ENCODE data around the gene GNAL.

DNA sequence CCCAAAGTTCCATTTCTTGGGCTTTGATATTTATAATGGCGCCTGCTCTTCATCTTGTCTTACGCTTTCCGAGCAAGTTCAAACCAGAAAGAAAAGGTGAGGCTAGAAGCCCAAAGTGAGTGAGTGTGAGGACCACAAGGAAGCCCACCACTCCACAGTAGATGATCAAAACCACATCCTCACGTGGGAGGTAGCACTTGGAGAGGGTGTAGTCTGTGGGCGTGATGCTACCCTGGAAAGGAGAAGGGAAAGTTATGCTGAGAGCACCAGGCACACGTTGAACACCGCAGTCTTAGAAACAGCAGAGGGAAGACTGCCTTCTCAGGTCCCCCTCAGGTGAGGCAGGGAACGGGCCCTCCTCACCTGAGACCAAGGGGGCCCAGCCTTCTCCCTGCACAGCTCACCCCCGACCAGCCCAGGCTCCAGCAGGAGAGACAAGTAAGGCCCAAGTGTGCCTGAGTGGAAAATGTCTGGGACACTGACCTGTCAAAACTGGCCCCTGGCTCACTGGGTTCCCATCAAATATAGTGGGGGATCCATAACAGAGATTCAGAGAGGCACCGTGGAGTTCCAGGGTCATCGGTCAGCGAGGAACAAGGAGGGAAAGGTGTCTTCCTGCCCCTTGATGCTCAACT lies 195.4 kb downstream of the GNAL start:
- TF ChIP-seq, protein P1, sequence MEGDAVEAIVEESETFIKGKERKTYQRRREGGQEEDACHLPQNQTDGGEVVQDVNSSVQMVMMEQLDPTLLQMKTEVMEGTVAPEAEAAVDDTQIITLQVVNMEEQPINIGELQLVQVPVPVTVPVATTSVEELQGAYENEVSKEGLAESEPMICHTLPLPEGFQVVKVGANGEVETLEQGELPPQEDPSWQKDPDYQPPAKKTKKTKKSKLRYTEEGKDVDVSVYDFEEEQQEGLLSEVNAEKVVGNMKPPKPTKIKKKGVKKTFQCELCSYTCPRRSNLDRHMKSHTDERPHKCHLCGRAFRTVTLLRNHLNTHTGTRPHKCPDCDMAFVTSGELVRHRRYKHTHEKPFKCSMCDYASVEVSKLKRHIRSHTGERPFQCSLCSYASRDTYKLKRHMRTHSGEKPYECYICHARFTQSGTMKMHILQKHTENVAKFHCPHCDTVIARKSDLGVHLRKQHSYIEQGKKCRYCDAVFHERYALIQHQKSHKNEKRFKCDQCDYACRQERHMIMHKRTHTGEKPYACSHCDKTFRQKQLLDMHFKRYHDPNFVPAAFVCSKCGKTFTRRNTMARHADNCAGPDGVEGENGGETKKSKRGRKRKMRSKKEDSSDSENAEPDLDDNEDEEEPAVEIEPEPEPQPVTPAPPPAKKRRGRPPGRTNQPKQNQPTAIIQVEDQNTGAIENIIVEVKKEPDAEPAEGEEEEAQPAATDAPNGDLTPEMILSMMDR (IDR thresholded peaks at IDR 0.05): no peak
- TF ChIP-seq POLR2A (IDR thresholded peaks at IDR 0.05): no peak
- no peak for TF ChIP-seq EP300 (IDR thresholded peaks at IDR 0.05)
- TF ChIP-seq POLR2AphosphoS5 (IDR thresholded peaks at IDR 0.05): no peak

Measured in sigmoid colon (tissue), 4 donors.